ENCODE measurements around the gene PAX7. TPM values are rescaled to one million over a fixed set of nuclear protein-coding genes. Genes with fewer than 3 reads are reported as not detected.
"Not testable (repeated sequence)": the region's sequence is repeated elsewhere in the genome, so short reads cannot be mapped to it uniquely, and the experiment has no call there.

PAX7 gene
- total RNA-seq, 2 donors from 2014 or later: not detected

DNA sequence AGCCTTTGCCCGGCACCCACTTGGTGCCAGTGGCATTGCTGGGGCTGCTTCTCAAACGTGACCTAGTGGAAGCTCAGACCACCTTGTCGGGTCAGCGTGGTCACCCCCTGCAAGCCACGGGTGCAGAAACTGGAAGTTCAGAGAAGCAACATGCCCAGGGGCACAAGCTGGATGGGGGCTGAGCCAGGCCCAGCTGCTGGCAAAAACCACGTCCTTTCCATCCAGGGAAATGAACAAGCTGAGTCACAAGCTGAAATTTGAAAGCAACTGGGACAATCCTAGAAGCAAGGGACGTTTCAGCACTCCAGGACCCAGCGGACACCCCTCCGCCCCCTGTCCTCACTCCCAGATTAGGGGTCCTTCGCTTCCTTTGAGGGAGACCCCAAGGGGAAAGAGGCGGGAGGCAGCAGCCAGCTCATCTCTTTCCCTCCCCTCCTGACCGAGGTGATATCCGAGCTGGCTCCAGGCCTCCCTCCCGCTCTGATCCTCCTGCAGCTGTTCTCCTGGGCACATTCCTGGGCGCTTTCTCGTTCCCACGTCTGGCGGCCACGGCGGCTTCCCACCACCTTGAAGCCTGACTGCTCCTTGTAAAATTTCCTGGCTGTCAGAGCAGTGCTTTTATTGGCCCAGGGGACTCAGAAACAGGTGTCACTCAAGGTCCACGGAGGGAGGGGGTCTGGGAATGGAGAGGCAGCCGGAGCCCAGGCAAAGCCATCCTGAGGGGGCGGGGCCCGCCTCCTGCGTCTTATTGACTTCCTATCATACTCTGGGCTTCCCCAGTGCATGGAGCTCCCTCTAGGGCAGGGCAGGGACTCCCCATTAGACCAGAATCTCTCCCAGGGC lies 62.8 kb downstream of the PAX7 start:
- no peaks in the 10 kb centered on the region for H3K36me3 ChIP-seq (replicated peaks in 1 of 2; ENCODE audit: insufficient read depth in 1 of 2, low read depth in 2 of 2)
- DNase-seq: no peak

DNA sequence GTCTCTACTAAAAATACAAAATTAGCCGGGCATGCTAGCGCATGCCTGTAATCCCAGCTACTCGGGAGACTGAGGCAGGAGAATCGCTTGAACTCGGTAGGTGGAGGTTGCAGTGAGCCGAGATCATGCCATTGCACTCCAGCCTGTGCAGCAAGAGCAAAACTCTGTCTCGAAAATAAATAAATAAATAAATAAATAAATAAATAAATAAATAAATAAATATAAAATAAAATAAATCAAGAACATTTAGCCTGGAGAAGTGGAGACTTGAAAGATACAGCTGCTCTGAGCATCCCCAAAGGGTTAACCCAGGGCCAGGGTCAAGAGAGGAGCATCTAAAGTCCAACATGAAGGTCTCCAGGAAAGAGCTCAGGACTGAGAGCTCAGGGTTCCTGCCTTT lies 63.6 kb downstream of the PAX7 start:
- H3K27ac ChIP-seq; DNase-seq; H3K27me3 ChIP-seq; H3K9me3 ChIP-seq; H3K4me3 ChIP-seq; H3K4me1 ChIP-seq; intact Hi-C loops (cut with DNase I); H3K36me3 ChIP-seq (replicated peaks in 1 of 2; ENCODE audit: insufficient read depth in 1 of 2, low read depth in 2 of 2); ATAC-seq: not testable (repeated sequence)
- WGBS, 2 donors: 66 to 79% methylated on average over 7 of the region's 7 CpGs

More for the DNA sequence above, 62.8 kb downstream of the PAX7 start:
- intact Hi-C loops (cut with DNase I): no loop called here
- Histone ChIP-seq H3K27me3 (peaks cover 0 to 3% of the 10 kb centered on the region in 2 donors), H3K9me3 (no peaks in the 10 kb centered on the region), H3K4me1 (no peaks in the 10 kb centered on the region), H3K27ac (no peak overlapping the region), H3K4me3 (no peak overlapping the region)
- 19 to 25% methylated on average over 14 to 25 of the region's 25 CpGs for WGBS, 2 donors
- no peak for ATAC-seq
- TF ChIP-seq POLR2A (IDR thresholded peaks at IDR 0.05): no peak
- TF ChIP-seq, protein P1, sequence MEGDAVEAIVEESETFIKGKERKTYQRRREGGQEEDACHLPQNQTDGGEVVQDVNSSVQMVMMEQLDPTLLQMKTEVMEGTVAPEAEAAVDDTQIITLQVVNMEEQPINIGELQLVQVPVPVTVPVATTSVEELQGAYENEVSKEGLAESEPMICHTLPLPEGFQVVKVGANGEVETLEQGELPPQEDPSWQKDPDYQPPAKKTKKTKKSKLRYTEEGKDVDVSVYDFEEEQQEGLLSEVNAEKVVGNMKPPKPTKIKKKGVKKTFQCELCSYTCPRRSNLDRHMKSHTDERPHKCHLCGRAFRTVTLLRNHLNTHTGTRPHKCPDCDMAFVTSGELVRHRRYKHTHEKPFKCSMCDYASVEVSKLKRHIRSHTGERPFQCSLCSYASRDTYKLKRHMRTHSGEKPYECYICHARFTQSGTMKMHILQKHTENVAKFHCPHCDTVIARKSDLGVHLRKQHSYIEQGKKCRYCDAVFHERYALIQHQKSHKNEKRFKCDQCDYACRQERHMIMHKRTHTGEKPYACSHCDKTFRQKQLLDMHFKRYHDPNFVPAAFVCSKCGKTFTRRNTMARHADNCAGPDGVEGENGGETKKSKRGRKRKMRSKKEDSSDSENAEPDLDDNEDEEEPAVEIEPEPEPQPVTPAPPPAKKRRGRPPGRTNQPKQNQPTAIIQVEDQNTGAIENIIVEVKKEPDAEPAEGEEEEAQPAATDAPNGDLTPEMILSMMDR (IDR thresholded peaks at IDR 0.05): no peak

DNA sequence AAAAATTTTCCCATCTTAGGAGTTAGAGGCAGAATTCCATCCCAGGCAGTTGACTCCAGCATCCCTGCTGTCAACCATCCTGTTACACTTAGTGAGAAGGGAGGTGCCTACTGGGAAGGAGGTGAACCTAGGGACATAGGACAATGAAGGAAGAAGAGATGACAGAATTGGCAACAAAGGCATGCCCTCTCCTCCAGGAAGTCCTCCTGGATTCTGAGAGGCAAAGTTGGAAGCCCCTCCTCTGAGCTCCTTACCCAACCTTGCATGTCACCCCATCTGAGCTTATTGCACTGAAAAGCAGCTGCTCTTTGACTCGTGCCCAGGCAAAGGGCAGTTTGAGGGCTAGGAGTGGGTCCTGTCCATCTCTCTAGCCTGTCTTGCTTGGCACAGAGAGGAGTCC lies 66.9 kb downstream of the PAX7 start:
- no peaks in the 10 kb centered on the region for H3K9me3 ChIP-seq
- H3K4me3 ChIP-seq: no peak overlapping the region
- H3K4me1 ChIP-seq: no peaks in the 10 kb centered on the region
- no peak for TF ChIP-seq POLR2A (IDR thresholded peaks at IDR 0.05)
- TF ChIP-seq, protein P1 (IDR thresholded peaks at IDR 0.05): no peak
- intact Hi-C loops (cut with DNase I): no loop called here
- no peaks in the 10 kb centered on the region for H3K27me3 ChIP-seq
- H3K27ac ChIP-seq: no peak overlapping the region
- DNase-seq (no peak), ATAC-seq (no peak)
- H3K36me3 ChIP-seq (replicated peaks in 1 of 2; ENCODE audit: insufficient read depth in 1 of 2, low read depth in 2 of 2): no peaks in the 10 kb centered on the region
- WGBS, 2 donors: 33 to 42% methylated on average over 1 of the region's 1 CpG

DNA sequence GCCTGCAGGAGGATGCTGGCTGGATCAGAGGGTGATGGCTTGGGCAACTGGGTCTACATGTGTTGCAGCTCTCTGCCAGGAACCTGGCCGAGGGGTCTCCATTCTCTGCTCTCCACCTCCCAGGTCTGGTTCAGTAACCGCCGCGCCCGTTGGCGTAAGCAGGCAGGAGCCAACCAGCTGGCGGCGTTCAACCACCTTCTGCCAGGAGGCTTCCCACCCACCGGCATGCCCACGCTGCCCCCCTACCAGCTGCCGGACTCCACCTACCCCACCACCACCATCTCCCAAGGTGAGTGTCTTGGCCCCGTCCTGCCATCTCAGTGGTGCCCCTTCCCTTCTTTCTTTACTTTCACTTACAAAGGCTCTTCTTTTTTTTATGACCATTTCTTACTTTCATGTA lies 69.9 kb downstream of the PAX7 start:
- H3K27me3 ChIP-seq: peaks cover 0 to 5% of the 10 kb centered on the region in 2 donors
- H3K36me3 ChIP-seq (replicated peaks in 1 of 2; ENCODE audit: insufficient read depth in 1 of 2, low read depth in 2 of 2): no peaks in the 10 kb centered on the region
- TF ChIP-seq POLR2A (IDR thresholded peaks at IDR 0.05): no peak
- TF ChIP-seq, protein P1 (IDR thresholded peaks at IDR 0.05): no peak
- H3K9me3 ChIP-seq: no peaks in the 10 kb centered on the region
- no peak overlapping the region for H3K27ac ChIP-seq
- intact Hi-C loops (cut with DNase I): no loop called here
- DNase-seq: no peak
- no peaks in the 10 kb centered on the region for H3K4me1 ChIP-seq
- H3K4me3 ChIP-seq: no peak overlapping the region
- WGBS, 2 donors: 84 to 88% methylated on average over 12 of the region's 12 CpGs
- ATAC-seq: no peak

DNA sequence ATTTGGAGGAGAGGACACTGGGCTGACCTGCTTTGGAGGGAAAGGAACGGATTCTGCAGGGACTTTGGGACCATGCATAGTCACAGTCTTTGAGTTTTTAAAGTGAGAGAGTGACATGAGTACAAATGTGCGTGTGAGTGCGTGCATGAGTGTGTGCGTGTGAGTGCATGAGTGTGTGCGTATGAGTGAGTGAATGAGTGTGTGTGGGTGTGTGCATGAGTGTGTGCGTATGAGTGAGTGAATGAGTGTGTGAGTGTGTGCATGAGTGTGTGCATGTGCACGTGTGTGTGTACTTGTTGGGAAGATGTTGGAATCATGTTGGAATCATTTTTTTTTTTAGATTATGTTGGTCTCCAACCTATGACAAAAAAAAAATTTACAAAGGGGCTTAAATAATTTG lies 70.5 kb downstream of the PAX7 start:
- no peak overlapping the region for H3K27ac ChIP-seq
- DNase-seq (no peak), ATAC-seq (no peak)
- H3K27me3 ChIP-seq: peaks cover 0 to 6% of the 10 kb centered on the region in 2 donors
- no peaks in the 10 kb centered on the region for H3K4me1 ChIP-seq
- H3K9me3 ChIP-seq: no peaks in the 10 kb centered on the region
- 76 to 79% methylated on average over 7 of the region's 7 CpGs for WGBS, 2 donors
- intact Hi-C loops (cut with DNase I): no loop called here
- no peak for TF ChIP-seq POLR2A (IDR thresholded peaks at IDR 0.05)
- TF ChIP-seq, protein P1 (IDR thresholded peaks at IDR 0.05): no peak
- H3K36me3 ChIP-seq (replicated peaks in 1 of 2; ENCODE audit: insufficient read depth in 1 of 2, low read depth in 2 of 2): no peaks in the 10 kb centered on the region
- no peak overlapping the region for H3K4me3 ChIP-seq

Data from body of pancreas (tissue), 4 donors.